Neural cell (in vitro differentiated cells): ENCODE data around the gene MYBBP1A. TPM values are rescaled to one million over a fixed set of nuclear protein-coding genes. Genes with fewer than 3 reads are reported as not detected.

ENCODE experiments used
- H2AFZ ChIP-seq: fragments of 200-600, 300-800 bp; sonication (generic), shearing (Covaris generic); 2 replicates; pipeline ENCODE4 v1.6.0; 2014; ENCODE audit warnings: low read depth, mild to moderate bottlenecking, antibody characterized with exemption, low read length, moderate library complexity
- H3F3A ChIP-seq: fragments of 200-600 bp; shearing (Covaris generic); 2 replicates; pipeline ENCODE4 v1.6.1; 2016; ENCODE audit warnings: mild to moderate bottlenecking, moderate library complexity, mixed read lengths, antibody characterized with exemption, low read length; ENCODE audit not compliant: insufficient read depth, poor library complexity, severe bottlenecking
- H3K27ac ChIP-seq: fragments of 200-600, 300-800 bp; sonication (generic), shearing (Covaris generic); 2 replicates; pipeline ENCODE4 v1.5.1; 2014; ENCODE audit warnings: mild to moderate bottlenecking, low read length, moderate library complexity
- H3K27me3 ChIP-seq: fragments of 300-800, 200-600 bp; sonication (generic), shearing (Covaris generic); 2 replicates; pipeline ENCODE4 v1.6.0; 2014; ENCODE audit warnings: mild to moderate bottlenecking, low read depth, low read length, moderate library complexity; ENCODE audit not compliant: insufficient read depth
- H3K36me3 ChIP-seq: fragments of 300-800, 200-600 bp; sonication (generic), shearing (Covaris generic); 2 replicates; pipeline ENCODE4 v1.5.1; 2014; ENCODE audit warnings: mild to moderate bottlenecking, antibody characterized with exemption, low read length, moderate library complexity; ENCODE audit not compliant: insufficient read depth
- H3K4me2 ChIP-seq: fragments of 300-800, 200-600 bp; sonication (generic), shearing (Covaris generic); 2 replicates; pipeline ENCODE4 v1.6.0; 2014; ENCODE audit warnings: mild to moderate bottlenecking, low read length
- H3K4me3 ChIP-seq: fragments of 300-800, 200-600 bp; sonication (generic), shearing (Covaris generic); 2 replicates; pipeline ENCODE4 v1.5.1; 2014; ENCODE audit warnings: mild to moderate bottlenecking, low read length, moderate library complexity
- H3K79me2 ChIP-seq: fragments of 200-600 bp; shearing (Covaris generic); replicated peaks from 2 replicates; pipeline ENCODE4 v1.6.0; 2014; ENCODE audit warnings: mild to moderate bottlenecking, low read length, moderate library complexity; ENCODE audit not compliant: insufficient read depth
- H3K9ac ChIP-seq: fragments of 300-800, 200-600 bp; sonication (generic), shearing (Covaris generic); 2 replicates; pipeline ENCODE4 v1.6.1; 2016; ENCODE audit warnings: mild to moderate bottlenecking, low read length, mixed read lengths
- H3K9me2 ChIP-seq: fragments of 200-600 bp; shearing (Covaris generic); 2 replicates; pipeline ENCODE4 v1.6.1; 2016; ENCODE audit warnings: mild to moderate bottlenecking, low read length, mixed read lengths; ENCODE audit not compliant: insufficient read depth
- H3K9me3 ChIP-seq: fragments of 200-600, 300-800 bp; sonication (generic), shearing (Covaris generic); 2 replicates; pipeline ENCODE4 v1.6.1; 2016; ENCODE audit warnings: mild to moderate bottlenecking, mixed run types, low read length, moderate library complexity, mixed read lengths
- H4K20me1 ChIP-seq: fragments of 200-600 bp; shearing (Covaris generic); 2 replicates; pipeline ENCODE4 v1.6.1; 2016; ENCODE audit warnings: mild to moderate bottlenecking, mixed run types; ENCODE audit not compliant: insufficient read depth
- EP300 ChIP-seq: fragments of 450-650 bp; conservative IDR thresholded peaks from 2 replicates; pipeline ENCODE4 v1.6.1; 2014; ENCODE audit warnings: antibody characterized with exemption, mild to moderate bottlenecking, moderate library complexity; ENCODE audit not compliant: poor library complexity, severe bottlenecking
- EZH2 ChIP-seq: fragments of 200-600, 300-800 bp; shearing (Covaris generic), sonication (generic); IDR thresholded peaks from 2 replicates; pipeline ENCODE4 v1.6.1; 2014; ENCODE audit warnings: antibody characterized with exemption, low read length, borderline replicate concordance, mild to moderate bottlenecking; ENCODE audit not compliant: insufficient read depth, poor library complexity, severe bottlenecking
- MXI1 ChIP-seq: fragments of 450-650 bp; conservative IDR thresholded peaks from 2 replicates; pipeline ENCODE4 v1.6.1; 2014; ENCODE audit warnings: antibody characterized with exemption, mild to moderate bottlenecking; ENCODE audit not compliant: poor library complexity, severe bottlenecking
- POLR2AphosphoS5 ChIP-seq: IDR thresholded peaks from 2 replicates; pipeline ENCODE4 v1.6.1; 2012
- RAD21 ChIP-seq: fragments of 450-650 bp; conservative IDR thresholded peaks from 2 replicates; pipeline ENCODE4 v1.6.1; 2014; ENCODE audit warnings: antibody characterized with exemption, mild to moderate bottlenecking, moderate library complexity
- SMC3 ChIP-seq: fragments of 450-650 bp; conservative IDR thresholded peaks from 2 replicates; pipeline ENCODE4 v1.6.1; 2014; ENCODE audit warnings: antibody characterized with exemption, mild to moderate bottlenecking, moderate library complexity; ENCODE audit not compliant: poor library complexity
- TAF1 ChIP-seq: IDR thresholded peaks from 2 replicates; pipeline ENCODE4 v1.6.1; 2012; ENCODE audit warnings: low read depth
- polyA plus RNA-seq: library from polyadenylated mRNA; depleted of rRNA; stranded (reverse); fragments of >200 nt; gene quantifications from 2 replicates; pipeline ENCODE4 v1.2.3, GENCODE V29; 2014
- TF ChIP-seq, protein P1 (sequence below): IDR thresholded peaks from 2 replicates; pipeline ENCODE4 v1.6.1; 2012; ENCODE audit warnings: borderline replicate concordance
- TF ChIP-seq, protein P2 (sequence below): fragments of 450-650 bp; IDR thresholded peaks from 2 replicates; pipeline ENCODE4 v1.5.1; 2014; ENCODE audit warnings: antibody characterized with exemption, mild to moderate bottlenecking, moderate library complexity; ENCODE audit not compliant: poor library complexity, severe bottlenecking

Gene MYBBP1A
- polyA plus RNA-seq, 1 donor from 2014 or later, result 15.6 TPM

- Histone ChIP-seq H4K20me1 (no peaks in the 10 kb centered on the region), H3K4me2 (no peak within 1 kb of the TSS), H3K79me2 (no peaks in the 10 kb centered on the region), H3K9me3 (no peaks in the 10 kb centered on the region), H3K4me3 (no peak within 1 kb of the TSS), H3K9me2 (no peaks in the 10 kb centered on the region), H3F3A (peaks cover 8% of the 10 kb centered on the region), H3K9ac (no peak within 1 kb of the TSS), H3K36me3 (no peaks in the 10 kb centered on the region), H2AFZ (no peak within 1 kb of the TSS), H3K27me3 (no peaks in the 10 kb centered on the region), H3K27ac (no peak within 1 kb of the TSS)
- no peak for TF ChIP-seq TAF1
- TF ChIP-seq POLR2AphosphoS5, result no peak
- TF ChIP-seq RAD21, result no peak
- no peak for TF ChIP-seq EP300
- TF ChIP-seq, protein P1, sequence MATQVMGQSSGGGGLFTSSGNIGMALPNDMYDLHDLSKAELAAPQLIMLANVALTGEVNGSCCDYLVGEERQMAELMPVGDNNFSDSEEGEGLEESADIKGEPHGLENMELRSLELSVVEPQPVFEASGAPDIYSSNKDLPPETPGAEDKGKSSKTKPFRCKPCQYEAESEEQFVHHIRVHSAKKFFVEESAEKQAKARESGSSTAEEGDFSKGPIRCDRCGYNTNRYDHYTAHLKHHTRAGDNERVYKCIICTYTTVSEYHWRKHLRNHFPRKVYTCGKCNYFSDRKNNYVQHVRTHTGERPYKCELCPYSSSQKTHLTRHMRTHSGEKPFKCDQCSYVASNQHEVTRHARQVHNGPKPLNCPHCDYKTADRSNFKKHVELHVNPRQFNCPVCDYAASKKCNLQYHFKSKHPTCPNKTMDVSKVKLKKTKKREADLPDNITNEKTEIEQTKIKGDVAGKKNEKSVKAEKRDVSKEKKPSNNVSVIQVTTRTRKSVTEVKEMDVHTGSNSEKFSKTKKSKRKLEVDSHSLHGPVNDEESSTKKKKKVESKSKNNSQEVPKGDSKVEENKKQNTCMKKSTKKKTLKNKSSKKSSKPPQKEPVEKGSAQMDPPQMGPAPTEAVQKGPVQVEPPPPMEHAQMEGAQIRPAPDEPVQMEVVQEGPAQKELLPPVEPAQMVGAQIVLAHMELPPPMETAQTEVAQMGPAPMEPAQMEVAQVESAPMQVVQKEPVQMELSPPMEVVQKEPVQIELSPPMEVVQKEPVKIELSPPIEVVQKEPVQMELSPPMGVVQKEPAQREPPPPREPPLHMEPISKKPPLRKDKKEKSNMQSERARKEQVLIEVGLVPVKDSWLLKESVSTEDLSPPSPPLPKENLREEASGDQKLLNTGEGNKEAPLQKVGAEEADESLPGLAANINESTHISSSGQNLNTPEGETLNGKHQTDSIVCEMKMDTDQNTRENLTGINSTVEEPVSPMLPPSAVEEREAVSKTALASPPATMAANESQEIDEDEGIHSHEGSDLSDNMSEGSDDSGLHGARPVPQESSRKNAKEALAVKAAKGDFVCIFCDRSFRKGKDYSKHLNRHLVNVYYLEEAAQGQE, result no peak
- TF ChIP-seq, protein P2, sequence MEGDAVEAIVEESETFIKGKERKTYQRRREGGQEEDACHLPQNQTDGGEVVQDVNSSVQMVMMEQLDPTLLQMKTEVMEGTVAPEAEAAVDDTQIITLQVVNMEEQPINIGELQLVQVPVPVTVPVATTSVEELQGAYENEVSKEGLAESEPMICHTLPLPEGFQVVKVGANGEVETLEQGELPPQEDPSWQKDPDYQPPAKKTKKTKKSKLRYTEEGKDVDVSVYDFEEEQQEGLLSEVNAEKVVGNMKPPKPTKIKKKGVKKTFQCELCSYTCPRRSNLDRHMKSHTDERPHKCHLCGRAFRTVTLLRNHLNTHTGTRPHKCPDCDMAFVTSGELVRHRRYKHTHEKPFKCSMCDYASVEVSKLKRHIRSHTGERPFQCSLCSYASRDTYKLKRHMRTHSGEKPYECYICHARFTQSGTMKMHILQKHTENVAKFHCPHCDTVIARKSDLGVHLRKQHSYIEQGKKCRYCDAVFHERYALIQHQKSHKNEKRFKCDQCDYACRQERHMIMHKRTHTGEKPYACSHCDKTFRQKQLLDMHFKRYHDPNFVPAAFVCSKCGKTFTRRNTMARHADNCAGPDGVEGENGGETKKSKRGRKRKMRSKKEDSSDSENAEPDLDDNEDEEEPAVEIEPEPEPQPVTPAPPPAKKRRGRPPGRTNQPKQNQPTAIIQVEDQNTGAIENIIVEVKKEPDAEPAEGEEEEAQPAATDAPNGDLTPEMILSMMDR, result no peak
- TF ChIP-seq MXI1, result no peak
- TF ChIP-seq EZH2, result no peak
- no peak for TF ChIP-seq SMC3
Observed at GRCh38 chr17:4560421-4560820, 5.2 kb upstream of the MYBBP1A start, which contains the start of gene GGT6. TSS of gene GGT6 (minus strand) at chr17:4560577. CDS start at chr17:4560521, 56 bp downstream.

DNA sequence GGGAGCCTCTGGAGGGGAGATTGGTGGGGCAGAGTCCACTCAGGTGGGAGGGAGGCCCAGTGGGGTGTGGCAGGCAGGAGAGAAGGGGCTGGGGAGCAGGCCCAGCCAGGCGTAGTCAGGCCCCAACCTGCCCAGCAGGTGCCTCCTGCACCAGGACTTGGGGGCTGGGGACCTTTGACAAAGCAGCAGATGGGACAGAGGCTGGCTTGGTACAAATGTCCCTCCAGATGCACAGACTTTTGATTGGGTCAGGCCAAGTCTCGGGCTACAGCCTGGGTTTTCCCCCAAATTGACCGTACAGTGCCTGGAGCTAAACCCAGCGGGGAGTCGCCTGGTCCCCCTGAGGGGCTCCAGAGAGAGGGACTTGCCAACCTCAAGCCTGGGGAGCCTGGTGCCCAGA lies 4.8 kb upstream of the MYBBP1A start:
- no peaks in the 10 kb centered on the region for H3K9me2 ChIP-seq
- H3K27me3 ChIP-seq, result no peaks in the 10 kb centered on the region
- no peaks in the 10 kb centered on the region for H3K79me2 ChIP-seq
- no peak overlapping the region for H2AFZ ChIP-seq
- no peak overlapping the region for H3K9ac ChIP-seq
- H3K4me3 ChIP-seq, result no peak overlapping the region
- TF ChIP-seq EZH2, result no peak
- TF ChIP-seq TAF1, result no peak
- TF ChIP-seq RAD21, result no peak
- no peak for TF ChIP-seq MXI1
- no peak for TF ChIP-seq POLR2AphosphoS5
- no peak for TF ChIP-seq EP300
- no peaks in the 10 kb centered on the region for H3K9me3 ChIP-seq
- no peak overlapping the region for H3K4me2 ChIP-seq
- H3K27ac ChIP-seq, result no peak overlapping the region
- H4K20me1 ChIP-seq, result no peaks in the 10 kb centered on the region
- no peaks in the 10 kb centered on the region for H3K36me3 ChIP-seq
- peaks cover 8% of the 10 kb centered on the region for H3F3A ChIP-seq
